ENCODE results near the gene ENOX2.

DNA sequence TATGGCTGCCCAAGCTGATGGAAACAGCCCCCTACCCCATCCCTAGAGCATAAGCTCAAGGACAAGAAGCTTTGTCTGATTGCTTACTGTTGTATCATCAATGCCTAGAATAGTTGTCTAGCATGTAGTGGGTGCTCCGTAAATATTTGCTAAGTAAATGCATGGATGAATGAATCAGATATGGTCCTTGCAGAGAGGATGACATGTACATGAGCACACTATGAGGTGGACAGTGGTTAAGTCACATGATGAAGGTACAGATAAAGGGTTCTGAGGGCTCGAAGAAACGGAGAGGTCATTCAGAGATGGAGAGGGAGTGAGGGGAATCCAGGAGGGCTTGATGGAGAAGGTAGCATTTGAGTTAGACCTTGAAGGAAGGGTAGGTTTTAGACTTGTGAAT, 287.1 kb downstream of the ENOX2 start:
- TF ChIP-seq, protein P1, sequence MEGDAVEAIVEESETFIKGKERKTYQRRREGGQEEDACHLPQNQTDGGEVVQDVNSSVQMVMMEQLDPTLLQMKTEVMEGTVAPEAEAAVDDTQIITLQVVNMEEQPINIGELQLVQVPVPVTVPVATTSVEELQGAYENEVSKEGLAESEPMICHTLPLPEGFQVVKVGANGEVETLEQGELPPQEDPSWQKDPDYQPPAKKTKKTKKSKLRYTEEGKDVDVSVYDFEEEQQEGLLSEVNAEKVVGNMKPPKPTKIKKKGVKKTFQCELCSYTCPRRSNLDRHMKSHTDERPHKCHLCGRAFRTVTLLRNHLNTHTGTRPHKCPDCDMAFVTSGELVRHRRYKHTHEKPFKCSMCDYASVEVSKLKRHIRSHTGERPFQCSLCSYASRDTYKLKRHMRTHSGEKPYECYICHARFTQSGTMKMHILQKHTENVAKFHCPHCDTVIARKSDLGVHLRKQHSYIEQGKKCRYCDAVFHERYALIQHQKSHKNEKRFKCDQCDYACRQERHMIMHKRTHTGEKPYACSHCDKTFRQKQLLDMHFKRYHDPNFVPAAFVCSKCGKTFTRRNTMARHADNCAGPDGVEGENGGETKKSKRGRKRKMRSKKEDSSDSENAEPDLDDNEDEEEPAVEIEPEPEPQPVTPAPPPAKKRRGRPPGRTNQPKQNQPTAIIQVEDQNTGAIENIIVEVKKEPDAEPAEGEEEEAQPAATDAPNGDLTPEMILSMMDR (conservative IDR thresholded peaks at IDR 0.05) = no peak
- no peak for TF ChIP-seq EZH2 (IDR thresholded peaks at IDR 0.05; ENCODE audit: low read depth)

All from PC-9 (cell line).